ENCODE data around the gene OR6V1.

Gene OR6V1

DNA sequence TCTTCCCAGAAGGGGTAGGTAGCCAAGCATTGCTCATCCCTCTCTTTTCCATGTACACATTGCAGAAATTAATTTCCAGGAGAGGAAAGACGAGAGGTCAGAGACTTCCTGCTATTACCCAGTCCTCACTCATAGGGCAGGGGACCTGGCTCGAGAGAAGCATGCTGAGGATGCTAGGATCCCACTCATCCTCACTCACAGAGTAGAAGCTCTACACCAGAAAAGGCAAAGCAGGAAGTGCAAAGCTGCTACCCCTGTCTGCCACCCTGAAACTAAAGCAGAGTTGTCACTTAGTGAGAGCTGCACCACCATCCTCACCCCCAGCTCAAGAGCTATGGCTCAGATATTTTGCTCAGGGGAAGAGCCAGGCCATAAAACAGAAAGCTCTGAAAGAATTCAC is 35.1 kb upstream of the OR6V1 start:
- H3K4me3 ChIP-seq (ENCODE audit: low read depth, low read length) = no peak overlapping the region

GRCh38 chr7:143018931-143019330 is 33.2 kb upstream of the OR6V1 start:
- no peak for DNase-seq
- no peak for TF ChIP-seq CTCF (IDR thresholded peaks at IDR 0.05; ENCODE audit: low read depth, low read length)
- Histone ChIP-seq H3K4me3 (ENCODE audit: low read depth, low read length) (no peak overlapping the region), H3K27me3 (ENCODE audit: insufficient read depth, low read depth, severe bottlenecking) (no peaks in the 10 kb centered on the region), H3K9me3 (ENCODE audit: severe bottlenecking) (no peaks in the 10 kb centered on the region), H3K36me3 (no peaks in the 10 kb centered on the region), H3K27ac (no peak overlapping the region)

More for the DNA sequence above, 35.1 kb upstream of the OR6V1 start:
- Histone ChIP-seq H3K27ac (no peak overlapping the region), H3K9me3 (ENCODE audit: severe bottlenecking) (no peaks in the 10 kb centered on the region), H3K27me3 (ENCODE audit: insufficient read depth, low read depth, severe bottlenecking) (no peaks in the 10 kb centered on the region), H3K36me3 (no peaks in the 10 kb centered on the region)
- TF ChIP-seq CTCF (IDR thresholded peaks at IDR 0.05; ENCODE audit: low read depth, low read length) = no peak
- no peak for DNase-seq

DNA sequence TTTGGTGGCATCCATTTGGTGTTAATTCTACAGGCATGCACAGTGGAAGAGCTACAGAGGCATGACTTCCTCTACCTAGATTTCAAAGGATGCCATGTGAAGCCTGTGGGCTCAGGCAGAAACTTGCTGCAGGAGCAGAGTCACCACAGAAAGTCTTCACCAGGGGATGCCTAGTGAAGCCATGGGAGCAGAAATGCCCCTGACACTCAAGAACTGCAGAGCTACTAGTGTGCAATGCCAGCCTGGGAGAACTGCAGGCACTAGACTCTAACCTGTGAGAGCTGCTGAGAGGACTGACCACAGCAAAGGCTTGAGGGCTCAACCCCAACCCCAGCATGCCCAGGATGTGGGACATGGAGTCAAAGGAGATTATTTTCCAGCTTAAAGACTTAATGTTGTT is 29.1 kb upstream of the OR6V1 start:
- Histone ChIP-seq H3K4me3 (ENCODE audit: low read depth, low read length) (no peak overlapping the region), H3K27ac (no peak overlapping the region), H3K9me3 (ENCODE audit: severe bottlenecking) (no peaks in the 10 kb centered on the region), H3K36me3 (no peaks in the 10 kb centered on the region), H3K27me3 (ENCODE audit: insufficient read depth, low read depth, severe bottlenecking) (no peaks in the 10 kb centered on the region)
- no peak for TF ChIP-seq CTCF (IDR thresholded peaks at IDR 0.05; ENCODE audit: low read depth, low read length)
- no peak for DNase-seq

- Histone ChIP-seq H3K27me3 (ENCODE audit: insufficient read depth, low read depth, severe bottlenecking) (no peaks in the 10 kb centered on the region), H3K36me3 (no peaks in the 10 kb centered on the region), H3K4me3 (ENCODE audit: low read depth, low read length) (no peak overlapping the region), H3K9me3 (ENCODE audit: severe bottlenecking) (no peaks in the 10 kb centered on the region), H3K27ac (no peak overlapping the region)
- no peak for DNase-seq
- TF ChIP-seq CTCF (IDR thresholded peaks at IDR 0.05; ENCODE audit: low read depth, low read length) = no peak
These were observed 26.8 kb upstream of the OR6V1 start for GRCh38 chr7:143025371-143025770.

DNA sequence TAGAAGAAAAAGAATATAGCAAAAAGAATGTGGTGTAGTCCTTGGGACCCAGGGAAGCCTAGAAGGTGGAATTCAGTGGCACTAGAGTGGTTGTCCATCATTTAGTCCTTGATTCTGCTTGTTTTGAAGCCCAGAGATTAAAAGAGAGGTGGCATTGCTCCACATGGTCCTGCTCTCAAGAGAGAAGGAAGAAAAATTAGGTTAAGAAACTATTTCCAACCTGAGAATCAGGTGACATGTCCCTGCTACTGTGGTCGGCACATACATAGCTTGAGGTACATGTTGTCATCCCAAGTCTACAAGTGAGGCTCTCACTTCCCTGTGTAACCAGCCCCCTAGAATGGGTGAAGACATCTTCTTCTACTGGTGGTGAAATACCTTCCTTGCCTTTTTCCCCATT is 25.1 kb upstream of the OR6V1 start, which contains the start of gene OR9A2:
TSS of gene OR9A2 (minus strand) at position 101 of the 400 bp plus-strand sequence. CDS start at position 101, 0 bp downstream.
- Histone ChIP-seq H3K27ac (no peak within 1 kb of the TSS), H3K9me3 (ENCODE audit: severe bottlenecking) (no peaks in the 10 kb centered on the region), H3K4me3 (ENCODE audit: low read depth, low read length) (no peak within 1 kb of the TSS), H3K27me3 (ENCODE audit: insufficient read depth, low read depth, severe bottlenecking) (no peaks in the 10 kb centered on the region), H3K36me3 (no peaks in the 10 kb centered on the region)
- TF ChIP-seq CTCF (IDR thresholded peaks at IDR 0.05; ENCODE audit: low read depth, low read length) = no peak
- no peak for DNase-seq

GRCh38 chr7:143027683-143028082 is 24.5 kb upstream of the OR6V1 start:
- H3K36me3 ChIP-seq = no peaks in the 10 kb centered on the region
- no peak for TF ChIP-seq CTCF (IDR thresholded peaks at IDR 0.05; ENCODE audit: low read depth, low read length)
- no peaks in the 10 kb centered on the region for H3K9me3 ChIP-seq (ENCODE audit: severe bottlenecking)
- no peaks in the 10 kb centered on the region for H3K27me3 ChIP-seq (ENCODE audit: insufficient read depth, low read depth, severe bottlenecking)
- no peak for DNase-seq
- H3K27ac ChIP-seq = no peak overlapping the region
- no peak overlapping the region for H3K4me3 ChIP-seq (ENCODE audit: low read depth, low read length)

Data from WERI-Rb-1 (cell line).